HG02943 (cell line): Measurements from ENCODE around the gene TFRC.
"Not testable (repeated sequence)": the region's sequence is repeated elsewhere in the genome, so short reads cannot be mapped to it uniquely, and the experiment has no call there.

ENCODE experiments used
- ATAC-seq: cut with Tn5 transposase; IDR thresholded peaks from one replicate; pipeline ENCODE4 v1.9.1; 2021; ENCODE audit warnings: mild to moderate bottlenecking, low read depth, moderate library complexity; ENCODE audit not compliant: unreplicated experiment

The TFRC gene

GRCh38 chr3:196087906-196088305 is 6.0 kb upstream of the TFRC start:
- no peak for ATAC-seq

GRCh38 chr3:196082619-196082971 is 705 bp upstream of the TFRC start:
- no peak for ATAC-seq

GRCh38 chr3:196081002-196081833 is 672 bp downstream of the TFRC start:
- peak; percentile 40 for ATAC-seq

GRCh38 chr3:196080101-196080846 is 1.6 kb downstream of the TFRC start:
- ATAC-seq, result not testable (repeated sequence)

- no peak for ATAC-seq
Measured at GRCh38 chr3:196079682-196080081, 2.2 kb downstream of the TFRC start.

- no peak for ATAC-seq
Measured at GRCh38 chr3:196075013-196075412, 6.9 kb downstream of the TFRC start.

- no peak for ATAC-seq
Measured at GRCh38 chr3:196073255-196073753, 8.6 kb downstream of the TFRC start.

- no peak for ATAC-seq
Measured at GRCh38 chr3:196072313-196072712, 9.6 kb downstream of the TFRC start.

DNA sequence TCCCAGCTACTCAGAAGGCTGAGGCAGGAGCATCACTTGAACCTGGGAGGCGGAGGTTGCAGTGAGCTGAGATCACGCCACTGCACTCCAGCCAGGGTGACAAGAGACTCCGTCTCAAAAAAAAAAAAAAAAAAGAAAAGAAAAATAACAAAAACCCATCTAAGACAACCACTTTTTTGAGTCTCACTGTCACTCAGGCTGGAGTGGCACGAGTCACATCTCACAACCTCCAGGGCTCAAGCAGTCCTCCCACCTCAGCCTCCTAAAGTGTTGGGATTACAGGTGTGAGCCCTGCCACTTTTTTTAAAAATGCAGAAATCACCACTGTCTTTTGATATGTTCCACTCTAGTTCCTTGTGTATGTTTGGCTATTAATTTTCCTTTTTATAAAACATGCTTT is 13.1 kb downstream of the TFRC start:
- not testable (repeated sequence) for ATAC-seq

GRCh38 chr3:196067439-196067838 is 14.5 kb downstream of the TFRC start:
- no peak for ATAC-seq

- ATAC-seq, result no peak
Measured at GRCh38 chr3:196063971-196064370, 17.9 kb downstream of the TFRC start.

DNA sequence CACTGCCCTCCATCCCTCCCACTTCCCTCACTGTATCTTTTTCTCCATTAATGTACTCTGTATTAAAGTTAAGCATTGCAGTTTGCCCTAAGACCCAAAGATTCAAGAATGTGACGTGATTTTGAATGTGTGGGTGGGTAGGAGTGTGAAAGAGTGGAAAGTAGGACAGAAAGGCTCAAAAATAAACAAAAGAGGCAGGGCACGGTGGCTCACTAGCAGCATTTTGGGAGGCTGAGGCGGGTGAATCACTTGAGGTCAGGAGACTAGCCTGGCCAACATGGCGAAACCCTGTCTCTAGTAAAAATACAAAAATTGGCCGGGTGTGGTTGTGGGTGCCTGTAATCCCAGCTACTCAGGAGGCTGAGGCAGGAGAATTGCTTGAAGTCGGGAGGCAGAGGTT is 18.4 kb downstream of the TFRC start:
- no peak for ATAC-seq

- ATAC-seq, result no peak
Measured at GRCh38 chr3:196063049-196063448, 18.8 kb downstream of the TFRC start.

DNA sequence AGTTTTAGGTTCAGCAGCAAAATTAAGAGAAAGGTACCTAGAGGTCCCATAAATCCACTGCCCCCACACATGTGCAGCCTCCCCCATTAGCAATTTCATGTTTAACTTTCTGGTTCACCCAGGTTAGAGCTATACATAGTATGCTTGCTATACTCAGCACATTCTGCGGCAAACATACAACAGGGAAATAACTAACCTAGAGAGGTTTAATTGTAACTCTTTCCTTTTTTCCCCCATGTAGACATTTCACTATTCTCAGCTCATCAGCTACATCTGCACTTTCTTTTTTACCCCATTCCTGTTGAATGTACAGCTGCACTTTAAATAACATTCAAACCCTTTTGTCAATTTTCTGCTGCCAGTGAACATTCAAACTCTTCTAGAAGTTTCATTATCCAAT is 21.1 kb downstream of the TFRC start:
- ATAC-seq, result no peak

- no peak for ATAC-seq
Measured at GRCh38 chr3:196057760-196058331, 24.0 kb downstream of the TFRC start.

- not testable (repeated sequence) for ATAC-seq
Measured at GRCh38 chr3:196056371-196056770, 25.5 kb downstream of the TFRC start.

DNA sequence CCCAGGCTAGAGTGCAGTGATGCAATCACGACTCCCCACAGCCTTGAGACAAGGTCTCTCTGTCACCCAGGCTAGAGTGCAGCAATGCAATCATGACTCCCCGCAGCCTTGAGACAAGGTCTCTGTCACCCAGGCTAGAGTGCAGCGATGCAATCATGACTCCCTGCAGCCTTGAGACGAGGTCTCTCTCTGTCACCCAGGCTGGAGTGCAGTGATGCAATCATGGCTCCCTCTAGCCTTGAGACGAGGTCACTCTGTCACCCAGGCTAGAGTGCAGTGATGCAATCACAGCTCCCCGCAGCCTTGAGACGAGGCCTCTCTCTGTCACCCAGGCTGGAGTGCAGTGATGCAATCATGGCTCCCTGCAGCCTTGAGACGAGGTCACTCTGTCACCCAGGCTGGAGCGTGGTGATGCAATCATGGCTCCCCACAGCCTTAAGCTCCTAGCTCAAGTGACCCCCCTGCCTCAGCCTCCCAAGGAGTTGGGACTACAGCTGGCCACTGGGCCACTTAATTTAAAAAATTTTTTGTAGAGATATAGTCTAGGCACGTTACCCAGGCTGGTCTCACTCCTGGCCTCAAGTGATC is 26.1 kb downstream of the TFRC start:
- no peak for ATAC-seq

- no peak for ATAC-seq
Measured at GRCh38 chr3:196055240-196055639, 26.6 kb downstream of the TFRC start.

DNA sequence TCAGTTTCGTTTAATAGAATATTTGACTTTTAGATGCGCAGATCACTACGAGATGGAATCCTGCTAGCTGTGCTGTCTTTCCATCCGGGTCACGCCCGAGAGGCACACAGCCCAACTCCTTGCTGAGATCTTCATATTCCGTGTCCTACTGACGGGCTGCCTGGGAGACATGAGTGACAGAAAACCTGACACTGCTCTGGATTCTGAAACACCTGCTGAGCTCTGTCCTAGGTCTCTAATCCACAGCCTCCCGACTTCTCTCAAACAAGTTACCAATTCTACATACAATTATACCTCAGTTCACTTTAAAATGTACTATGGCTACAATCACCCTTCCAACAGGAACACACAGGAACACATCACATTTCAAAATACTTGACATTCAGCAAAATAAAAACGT is 27.2 kb downstream of the TFRC start:
- ATAC-seq, result no peak

GRCh38 chr3:196053487-196053886 is 28.4 kb downstream of the TFRC start:
- ATAC-seq, result no peak
